HG02840 (cell line): ENCODE data around the gene TAF6.
A peak's percentile ranks its signal among the peaks of the same experiment; 100 is the strongest.

ENCODE experiments used
- ATAC-seq: cut with Tn5 transposase; IDR thresholded peaks from one replicate; pipeline ENCODE4 v1.9.1; 2021; ENCODE audit warnings: mild to moderate bottlenecking, moderate library complexity, moderate number of reproducible peaks; ENCODE audit not compliant: unreplicated experiment, low FRiP score

TAF6 gene

DNA sequence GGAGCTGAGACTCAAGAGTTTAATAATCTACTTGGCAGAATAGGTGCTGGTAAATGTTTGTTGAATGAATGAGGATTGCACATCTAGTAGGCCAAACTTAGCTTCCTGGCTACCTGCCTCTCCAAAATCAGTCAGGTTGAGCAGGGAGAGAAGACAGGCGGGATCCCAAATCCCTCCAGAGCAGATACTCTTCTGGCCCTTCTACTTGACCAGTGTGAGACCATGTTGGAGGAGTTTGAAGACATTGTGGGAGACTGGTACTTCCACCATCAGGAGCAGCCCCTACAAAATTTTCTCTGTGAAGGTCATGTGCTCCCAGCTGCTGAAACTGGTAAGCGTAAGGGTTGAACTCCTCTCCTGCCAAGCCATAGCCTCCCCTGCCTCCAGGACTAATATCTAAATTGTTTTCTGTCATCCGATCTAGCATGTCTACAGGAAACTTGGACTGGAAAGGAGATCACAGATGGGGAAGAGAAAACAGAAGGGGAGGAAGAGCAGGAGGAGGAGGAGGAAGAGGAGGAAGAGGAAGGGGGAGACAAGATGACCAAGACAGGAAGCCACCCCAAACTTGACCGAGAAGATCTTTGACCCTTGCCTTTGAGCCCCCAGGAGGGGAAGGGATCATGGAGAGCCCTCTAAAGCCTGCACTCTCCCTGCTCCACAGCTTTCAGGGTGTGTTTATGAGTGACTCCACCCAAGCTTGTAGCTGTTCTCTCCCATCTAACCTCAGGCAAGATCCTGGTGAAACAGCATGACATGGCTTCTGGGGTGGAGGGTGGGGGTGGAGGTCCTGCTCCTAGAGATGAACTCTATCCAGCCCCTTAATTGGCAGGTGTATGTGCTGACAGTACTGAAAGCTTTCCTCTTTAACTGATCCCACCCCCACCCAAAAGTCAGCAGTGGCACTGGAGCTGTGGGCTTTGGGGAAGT is 5.4 kb upstream of the TAF6 start:
- ATAC-seq = no peak

DNA sequence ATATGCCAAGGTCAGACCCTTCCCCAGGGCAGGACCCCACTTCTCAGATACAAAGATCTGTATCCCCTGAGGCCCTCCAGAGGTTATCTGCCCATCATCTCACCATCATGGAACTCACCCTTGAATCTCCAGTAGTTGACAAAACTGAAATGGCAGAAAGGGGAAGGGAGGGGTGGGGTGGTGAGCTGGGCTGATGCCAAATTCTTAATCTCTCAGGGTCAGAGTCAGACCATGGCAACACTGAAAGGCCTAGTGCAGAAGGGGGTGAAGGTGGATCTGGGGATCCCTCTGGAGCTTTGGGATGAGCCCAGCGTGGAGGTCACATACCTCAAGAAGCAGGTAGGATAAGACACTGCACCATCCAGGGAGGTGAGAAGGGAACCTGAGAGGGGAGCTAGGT is 3.4 kb upstream of the TAF6 start:
- no peak for ATAC-seq

DNA sequence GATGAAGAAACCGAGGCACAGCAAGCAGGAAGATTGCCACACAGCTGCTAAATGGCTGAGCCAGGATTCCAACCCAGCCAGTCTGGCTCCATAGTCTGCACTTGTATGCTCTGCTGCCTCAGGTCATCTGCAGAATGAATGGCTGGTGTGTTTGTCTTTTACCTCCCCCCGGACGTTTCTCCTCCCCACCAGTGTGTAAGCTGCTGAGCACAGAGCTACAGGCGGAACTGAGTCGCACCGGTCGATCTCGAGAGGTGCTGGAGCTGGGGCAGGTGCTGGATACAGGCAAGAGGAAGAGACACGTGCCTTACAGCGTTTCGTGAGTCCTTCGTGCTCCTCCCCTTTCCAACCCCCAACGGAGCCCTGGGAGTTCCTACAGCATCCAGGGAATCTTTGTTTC is 2.9 kb upstream of the TAF6 start:
- ATAC-seq = no peak

DNA sequence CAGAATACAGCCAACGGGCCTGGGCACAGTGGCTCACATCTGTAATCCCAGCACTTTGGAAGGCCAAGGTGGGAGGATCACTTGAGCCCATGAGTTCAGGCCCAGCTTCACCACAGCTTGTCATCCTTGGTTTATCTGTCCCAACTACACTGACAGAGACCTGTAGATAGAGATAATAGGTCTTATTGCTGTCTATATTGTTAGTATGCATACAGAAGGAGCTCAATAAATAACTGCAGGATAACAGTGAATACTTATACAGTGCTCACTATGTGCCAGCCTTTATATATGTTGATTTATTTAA is 1.5 kb upstream of the TAF6 start:
- no peak for ATAC-seq

DNA sequence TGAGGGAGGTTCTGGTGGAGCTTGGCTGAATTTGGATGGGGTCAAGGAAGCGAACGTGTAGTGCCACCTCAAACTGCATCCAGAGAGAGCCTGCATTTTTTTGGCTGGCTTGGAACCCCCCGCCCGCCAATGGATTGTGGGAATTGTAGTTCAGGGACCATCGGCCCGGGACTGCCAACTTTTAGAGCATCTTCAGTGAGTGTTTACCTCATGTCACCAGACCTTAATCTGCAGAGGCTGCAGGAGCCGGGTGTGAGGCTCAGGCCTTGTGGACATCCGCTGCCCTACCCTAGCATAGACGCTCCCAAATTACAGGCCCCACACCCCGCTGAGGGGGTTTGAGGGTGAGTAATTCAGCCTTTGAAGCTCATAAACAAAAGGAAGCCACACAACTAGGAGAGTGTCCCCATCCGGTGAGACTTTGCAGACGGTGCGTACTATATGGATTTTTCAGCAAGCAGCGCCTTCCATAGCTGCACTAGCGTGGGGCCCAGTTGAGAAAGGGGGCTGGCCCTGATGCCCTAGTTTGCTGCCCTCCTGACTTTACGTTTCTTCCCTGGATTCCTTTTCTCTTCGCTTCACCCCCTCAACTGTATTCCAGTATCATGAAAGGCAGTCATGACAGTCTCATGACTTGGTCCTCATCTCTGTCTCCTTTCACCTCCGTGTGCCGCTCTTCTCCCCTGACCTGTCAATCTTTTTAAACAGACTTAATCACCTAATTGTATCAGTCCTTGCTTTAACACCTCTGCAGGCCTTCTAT is 993 bp upstream of the TAF6 start:
- ATAC-seq = peak; percentile 20

DNA sequence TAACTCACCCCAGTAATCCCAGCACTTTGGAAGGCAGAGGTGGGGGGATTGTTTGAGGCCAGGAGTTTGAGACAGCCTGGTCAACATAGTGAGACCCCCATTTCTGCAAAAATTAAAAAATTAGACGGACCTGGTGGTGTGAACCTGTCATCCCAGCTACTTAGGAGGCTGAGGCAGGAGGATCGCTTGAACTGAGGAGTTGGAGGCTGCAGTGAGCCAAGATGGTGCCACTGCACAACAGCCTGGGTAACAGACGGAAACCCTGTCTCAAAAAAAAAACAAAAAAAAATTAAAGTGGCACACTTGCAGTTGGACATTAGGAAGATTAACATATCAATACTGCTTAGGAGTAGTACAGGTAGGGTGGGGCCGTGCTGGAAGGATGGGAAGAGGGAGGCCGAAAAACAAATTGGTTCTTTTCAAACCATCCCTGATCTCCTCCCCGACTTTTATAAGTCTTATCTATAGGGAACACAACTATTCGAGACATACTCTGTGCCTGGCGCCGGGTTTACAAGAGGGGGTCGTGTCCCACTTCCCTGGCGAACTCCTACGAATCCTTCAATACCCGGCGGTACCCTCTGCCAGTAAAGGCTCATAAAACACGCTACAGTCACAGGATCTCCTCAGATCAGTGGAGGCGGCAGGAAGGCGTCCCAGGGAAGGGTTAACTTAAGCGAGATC is 628 bp downstream of the TAF6 start:
- ATAC-seq = no peak

DNA sequence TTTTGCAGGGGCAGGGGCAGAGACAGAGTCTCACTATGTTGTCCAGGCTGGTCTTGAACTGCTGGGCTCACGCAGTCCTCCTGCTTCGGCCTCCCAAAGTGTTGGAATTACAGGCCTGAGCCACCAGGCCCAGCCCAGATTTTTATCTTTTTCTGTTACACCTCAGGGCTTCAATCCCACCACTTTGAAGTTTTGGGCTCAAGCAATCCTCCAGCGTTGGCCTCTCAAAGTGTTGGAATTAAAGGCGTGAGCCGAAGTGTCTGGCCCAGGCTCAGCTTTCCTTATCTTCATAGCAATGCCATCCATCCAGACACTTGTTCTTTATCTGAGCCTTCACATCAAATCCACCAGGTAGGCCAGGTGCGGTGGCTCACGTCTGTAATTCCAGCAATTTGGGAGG is 4.1 kb downstream of the TAF6 start:
- ATAC-seq = no peak

DNA sequence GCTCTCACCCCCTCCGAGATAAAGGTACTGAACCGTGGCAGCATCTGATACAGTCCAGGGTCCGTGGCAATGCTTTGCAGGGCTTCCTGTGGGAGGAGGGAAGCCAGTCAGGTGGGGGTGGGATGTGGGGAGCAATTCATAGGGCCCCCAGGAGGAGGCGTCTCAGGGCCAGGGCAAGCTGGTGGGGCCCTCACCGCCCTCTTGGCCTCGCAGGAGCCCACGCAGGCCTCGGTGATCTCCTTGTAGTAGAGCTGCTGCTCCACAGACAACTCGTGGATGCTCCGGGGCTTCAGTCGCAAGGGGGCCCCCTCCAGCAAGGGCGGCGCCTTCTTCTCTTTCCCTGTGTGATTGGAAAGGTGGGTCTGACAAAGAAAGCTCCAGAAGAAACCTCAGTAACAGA is 7.2 kb downstream of the TAF6 start:
- ATAC-seq = no peak

DNA sequence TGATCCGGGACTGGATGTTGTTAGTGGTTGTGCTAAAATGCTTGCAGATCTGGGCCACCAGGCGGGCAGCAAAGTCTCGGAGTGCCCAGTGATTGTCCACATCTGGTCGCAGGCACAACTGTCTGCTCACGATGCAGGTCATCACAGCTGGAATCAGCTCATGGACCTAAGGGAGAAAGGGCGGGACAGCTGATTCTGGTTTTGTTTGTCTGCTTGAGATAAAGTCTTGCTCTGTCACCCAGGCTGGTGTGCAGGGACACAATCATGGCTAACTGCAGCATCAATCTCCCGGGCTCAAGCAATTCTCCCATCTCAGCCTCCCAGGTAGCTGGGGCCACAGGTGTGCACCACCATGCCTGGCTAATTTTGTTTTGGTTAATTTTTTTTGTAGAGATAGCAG is 8.0 kb downstream of the TAF6 start:
- ATAC-seq = no peak

DNA sequence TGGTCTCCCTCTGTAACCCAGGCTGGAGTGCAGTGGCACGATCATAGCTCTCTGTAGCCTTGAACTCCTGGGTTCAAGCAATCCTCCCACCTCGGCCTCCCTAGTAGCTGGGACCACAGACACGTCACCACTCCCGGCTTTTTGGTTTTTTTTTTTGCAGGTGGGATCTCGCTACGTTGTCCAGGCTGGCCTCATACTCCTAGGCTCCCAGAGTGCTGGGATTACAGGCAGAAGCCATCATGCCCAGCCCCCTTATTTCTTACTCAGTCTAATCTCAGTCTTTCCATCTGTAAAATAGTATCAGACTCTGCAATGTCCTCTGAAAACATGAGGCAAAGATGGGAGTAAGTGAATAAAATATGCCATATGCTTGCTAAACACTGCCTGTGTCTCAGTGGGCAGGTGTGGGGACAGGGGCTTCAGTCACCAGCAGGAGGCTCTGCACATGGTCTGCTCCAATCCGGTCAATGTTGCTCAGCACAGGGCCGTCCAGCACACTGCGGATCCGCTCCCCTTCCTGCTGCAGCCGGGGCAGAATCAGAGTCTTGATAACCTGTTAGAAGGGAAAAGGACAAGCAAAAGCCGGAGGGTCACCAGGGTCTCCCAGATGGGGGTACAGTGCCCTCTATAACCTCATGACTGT is 9.5 kb downstream of the TAF6 start:
- no peak for ATAC-seq

DNA sequence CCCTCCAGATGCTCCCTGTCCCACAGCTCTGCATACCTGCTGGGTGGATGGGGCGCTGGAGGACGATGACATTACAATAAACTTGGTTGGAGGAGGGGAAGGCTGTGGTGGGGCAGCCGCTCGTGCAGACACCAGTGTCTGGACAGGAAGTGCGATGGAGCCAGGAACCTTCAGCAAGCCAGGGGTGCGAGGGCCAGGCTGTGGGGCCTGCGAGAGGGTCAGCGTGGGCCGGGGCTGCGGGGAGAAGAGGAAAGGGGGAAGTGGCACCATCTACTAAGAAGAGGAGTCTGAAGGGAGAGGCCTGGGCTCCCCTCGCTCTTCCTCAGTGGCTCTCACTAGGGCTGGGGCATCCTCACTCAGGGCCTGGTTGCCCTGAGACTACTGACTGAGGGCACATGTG is 11.3 kb downstream of the TAF6 start:
- no peak for ATAC-seq

DNA sequence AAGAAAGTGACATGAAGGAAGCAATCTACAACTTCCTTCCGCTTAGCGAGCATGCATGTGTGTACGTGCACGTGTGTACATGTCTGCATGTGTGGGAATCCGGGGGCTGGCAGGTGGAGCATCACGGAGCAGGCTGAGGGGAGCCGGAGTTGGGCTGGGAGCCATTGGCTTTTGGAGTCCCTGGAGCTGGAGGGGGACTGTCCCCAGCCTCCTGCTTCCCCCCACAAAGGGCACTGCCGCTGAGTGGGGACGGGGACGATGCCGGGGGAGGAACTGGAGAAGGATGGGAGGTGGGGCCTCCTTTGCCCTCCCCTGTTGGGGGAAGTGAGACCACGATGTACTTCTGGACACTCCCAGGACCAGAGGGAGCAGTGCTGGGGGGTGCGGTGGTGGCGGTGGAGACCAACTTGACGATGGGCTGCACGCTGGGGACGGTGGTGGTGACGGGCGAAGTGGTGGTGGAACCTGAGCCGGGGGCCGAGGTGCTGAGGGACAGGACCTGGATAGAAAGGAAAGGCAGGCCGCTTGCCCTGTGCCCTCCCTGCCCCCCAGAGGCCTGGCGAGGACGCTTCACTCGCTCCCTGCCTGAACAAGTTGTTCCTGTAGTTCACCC is 11.9 kb downstream of the TAF6 start:
- no peak for ATAC-seq

DNA sequence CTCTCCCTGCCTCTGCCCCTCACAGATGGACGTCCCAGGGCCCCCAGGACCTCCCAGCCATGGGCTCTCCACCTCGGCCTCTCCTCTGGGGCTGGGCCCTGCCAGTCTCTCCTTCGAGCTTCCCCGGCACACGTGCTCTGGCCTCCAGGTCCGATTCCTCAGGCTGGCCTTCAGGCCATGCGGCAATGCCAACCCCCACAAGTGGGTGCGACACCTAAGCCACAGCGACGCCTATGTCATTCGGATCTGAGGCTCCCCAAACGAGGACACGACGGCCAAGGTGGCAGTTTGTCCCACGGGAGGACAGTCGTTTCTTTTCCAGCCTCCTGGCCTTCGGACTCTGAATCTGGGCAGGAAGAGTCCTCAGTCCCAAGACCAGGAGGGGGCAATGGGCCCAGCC is 12.5 kb downstream of the TAF6 start:
- ATAC-seq = no peak

DNA sequence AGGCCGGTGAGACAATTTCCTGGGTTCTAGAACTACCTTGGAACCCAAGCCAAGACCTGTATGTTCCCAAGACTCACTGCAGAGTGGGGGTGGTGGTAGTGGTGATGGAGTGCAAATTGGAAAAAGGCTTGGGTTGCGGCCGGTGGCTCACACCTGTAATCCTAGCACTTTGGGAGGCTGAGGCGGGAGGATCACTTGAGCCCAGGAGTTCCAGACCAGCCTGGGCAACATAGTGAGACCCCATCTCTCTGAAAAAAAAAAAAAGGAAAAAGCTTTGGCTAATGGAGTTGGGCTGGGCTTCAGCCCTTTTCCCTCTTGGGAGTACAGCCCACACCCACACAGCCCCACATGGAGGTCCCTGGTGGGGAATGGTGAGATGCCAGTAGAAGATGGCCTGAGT is 13.6 kb downstream of the TAF6 start:
- no peak for ATAC-seq

DNA sequence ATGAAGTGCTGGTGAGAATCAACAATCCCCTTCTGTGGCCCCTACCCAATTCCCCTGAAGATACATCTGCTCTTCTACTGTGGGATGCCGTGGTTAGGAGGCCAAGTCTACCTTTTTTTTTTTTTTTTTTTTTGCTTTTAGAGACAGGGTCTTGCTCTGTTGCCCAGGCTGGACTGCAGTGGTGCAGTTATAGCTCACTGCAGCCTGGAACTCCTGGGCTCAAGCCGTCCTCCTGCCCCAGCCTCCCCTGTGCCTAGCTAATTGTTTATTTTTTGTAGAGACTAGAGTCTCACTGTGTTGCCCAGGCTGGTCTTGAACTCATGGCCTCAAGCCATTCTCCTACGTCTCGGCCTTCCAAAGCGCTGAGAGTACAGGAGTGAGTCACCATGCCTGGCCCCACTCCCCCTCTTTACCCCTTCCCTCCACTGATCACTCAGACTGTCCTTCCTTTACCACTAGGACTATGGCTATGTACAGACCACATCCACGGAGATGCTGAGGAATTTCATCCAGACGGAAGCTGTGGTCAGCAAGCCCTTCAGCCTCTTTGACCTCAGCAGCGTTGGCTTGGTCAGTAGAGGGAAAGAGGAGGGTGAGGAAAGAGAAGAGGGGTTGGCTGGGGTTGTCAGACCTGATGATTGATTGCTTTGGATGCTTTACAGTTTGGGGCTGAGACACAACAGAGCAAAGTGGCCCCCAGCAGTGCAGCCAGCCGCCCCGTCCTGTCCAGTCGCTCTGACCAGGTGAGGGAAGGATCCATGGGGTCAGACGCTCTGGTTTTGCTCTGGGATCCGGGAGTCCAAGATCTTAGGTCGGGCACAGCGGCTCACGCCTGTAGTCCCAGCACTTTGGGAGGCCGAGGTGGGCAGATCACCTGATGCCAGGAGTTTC is 16.0 kb downstream of the TAF6 start:
- no peak for ATAC-seq

DNA sequence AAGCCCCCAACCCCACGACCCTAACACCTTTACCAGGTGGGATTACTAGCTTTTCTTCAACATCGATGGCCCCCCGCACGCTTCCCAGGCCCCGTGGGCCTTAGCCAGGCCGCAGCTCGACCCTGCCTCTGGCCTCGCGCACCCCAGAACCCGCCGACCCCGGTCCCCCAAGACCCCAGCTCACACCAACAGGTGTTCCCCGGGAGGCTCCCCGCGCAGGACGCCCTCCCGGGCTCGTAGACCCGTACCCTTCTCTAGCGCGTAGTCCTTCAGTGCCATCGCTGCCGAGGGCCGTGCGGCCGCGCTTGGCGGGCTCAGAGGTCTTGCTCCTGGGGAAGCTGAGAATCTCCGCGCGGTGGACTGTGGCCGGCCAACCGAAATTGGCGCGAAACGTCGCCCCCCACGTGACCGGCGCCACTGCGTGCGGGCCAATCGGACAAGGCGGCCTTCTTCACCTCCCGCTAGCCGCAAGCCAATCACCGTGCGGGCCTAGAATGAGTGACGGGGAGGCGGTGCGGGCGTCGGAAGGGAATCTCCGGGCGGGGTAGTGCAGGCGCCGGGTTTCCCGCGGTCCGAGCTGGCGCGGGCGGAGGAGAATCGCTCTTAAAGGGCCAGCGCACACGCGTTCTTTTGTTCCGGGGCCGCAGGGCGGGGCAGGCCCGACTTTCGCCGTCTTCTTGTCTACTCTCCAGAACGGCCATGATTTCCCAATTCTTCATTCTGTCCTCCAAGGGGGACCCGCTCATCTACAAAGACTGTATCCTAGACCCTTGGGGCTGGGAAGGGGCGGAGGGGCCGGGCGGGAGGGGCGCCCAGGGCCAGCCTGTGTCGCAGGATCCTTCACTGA is 17.9 kb downstream of the TAF6 start, which contains the start of the genes AP4M1 and MCM7:
AP4M1 (plus strand) TSS at position 628 of the 847 bp plus-strand sequence; CDS start at position 700, 72 bp downstream.
MCM7 (minus strand) TSS at position 382 of the 847 bp plus-strand sequence; CDS start at position 279, 103 bp downstream.
- ATAC-seq = peak; percentile 73

DNA sequence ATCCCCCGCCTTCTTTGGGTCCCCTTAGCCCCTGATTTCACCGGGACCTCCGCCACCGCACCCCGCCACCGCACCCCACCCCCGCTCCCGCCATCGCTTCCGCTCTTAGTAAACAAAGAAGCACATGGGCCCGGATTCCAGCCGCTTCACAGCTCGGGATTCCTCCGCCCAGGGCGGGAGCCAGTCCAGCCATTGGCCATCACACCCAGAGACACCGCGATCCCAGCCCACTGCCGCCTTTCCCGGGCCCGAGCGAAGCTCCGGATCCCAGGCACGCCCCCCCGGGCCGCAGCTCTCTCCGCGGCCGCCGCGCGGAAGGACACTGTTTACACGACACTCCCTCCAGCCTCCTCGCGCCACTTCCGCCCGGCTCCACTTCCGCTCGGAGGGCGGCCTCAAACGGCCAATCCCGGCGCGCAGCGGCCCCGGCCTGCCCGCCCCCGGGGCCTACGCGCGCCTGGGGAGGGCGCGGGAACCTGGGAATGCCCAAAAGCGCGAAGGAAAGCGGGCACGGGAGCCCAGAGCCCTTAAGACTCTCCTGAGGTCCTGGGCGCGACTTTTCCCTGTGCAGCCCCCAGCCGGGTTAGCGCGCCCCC is 18.6 kb downstream of the TAF6 start:
- ATAC-seq = peak; percentile 71

DNA sequence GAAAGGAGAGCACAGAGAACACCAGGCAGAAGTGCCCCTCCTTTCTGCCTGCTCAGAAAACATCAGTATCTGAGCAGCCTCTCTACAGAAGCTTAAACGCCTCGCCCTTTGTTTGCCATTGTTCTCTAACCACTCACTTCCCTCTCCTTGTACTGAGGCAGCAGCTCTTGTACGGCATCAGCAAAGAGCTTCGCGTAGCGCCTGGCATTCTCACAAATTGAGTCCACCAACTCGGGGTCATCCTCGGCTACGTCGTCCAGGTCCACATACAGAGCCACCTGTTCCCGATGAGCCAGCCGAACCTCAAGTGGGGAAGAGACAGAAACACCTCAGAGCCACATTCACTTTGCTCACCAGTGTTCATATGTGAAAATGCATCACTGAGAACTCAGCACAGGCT is 19.7 kb downstream of the TAF6 start:
- no peak for ATAC-seq
